ENCODE results near the gene PINK1.

Gene PINK1

DNA sequence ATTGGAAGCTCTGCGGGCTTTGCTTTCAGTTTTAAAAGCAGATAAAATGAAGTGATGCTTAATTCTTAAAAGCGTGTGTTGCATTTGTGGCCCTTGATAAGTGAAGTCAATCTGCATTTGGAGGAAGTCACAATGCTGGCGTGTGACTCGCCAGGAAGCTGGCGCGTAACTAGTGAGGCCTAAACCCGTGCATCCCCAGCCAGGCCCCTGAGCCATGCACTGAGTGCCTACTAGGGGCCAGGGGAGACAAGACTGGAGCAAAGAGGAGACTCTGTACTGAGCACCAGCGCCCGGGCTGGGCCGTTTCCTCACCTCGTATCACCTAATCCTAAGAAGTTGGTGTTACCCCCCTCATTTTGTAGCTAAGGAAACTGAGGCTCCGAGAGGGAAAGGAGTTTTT lies 32.5 kb downstream of the PINK1 start:
- Histone ChIP-seq H2AFZ (ENCODE audit: low read depth, low read length) (no peak overlapping the region), H3K4me3 (ENCODE audit: low read length) (no peak overlapping the region), H4K20me1 (ENCODE audit: insufficient read depth, low read length) (no peaks in the 10 kb centered on the region), H3K9ac (ENCODE audit: low read length) (no peak overlapping the region), H3K79me2 (ENCODE audit: low read length) (peaks cover 5% of the 10 kb centered on the region), H3K27ac (ENCODE audit: low read length) (no peak overlapping the region), H3K4me2 (ENCODE audit: low read length) (no peak overlapping the region), H3K36me3 (replicated peaks; ENCODE audit: low read depth, low read length) (no peaks in the 10 kb centered on the region), H3K4me1 (ENCODE audit: low read length) (no peaks in the 10 kb centered on the region; the same call in 1 of the 2 replicates), H3K27me3 (ENCODE audit: low read depth, low read length) (no peaks in the 10 kb centered on the region), H3K9me3 (ENCODE audit: insufficient read depth, low read length) (no peaks in the 10 kb centered on the region)
- no peak for TF ChIP-seq EZH2phosphoT487 (IDR thresholded peaks at IDR 0.05; ENCODE audit: low read depth)
- no peak for TF ChIP-seq CTCF (IDR thresholded peaks at IDR 0.05; ENCODE audit: low read depth, low read length)

- H3K9ac ChIP-seq (ENCODE audit: low read length) = no peak overlapping the region
- no peak overlapping the region for H2AFZ ChIP-seq (ENCODE audit: low read depth, low read length)
- no peak overlapping the region for H3K4me2 ChIP-seq (ENCODE audit: low read length)
- no peaks in the 10 kb centered on the region; the same call in 1 of the 2 replicates for H3K4me1 ChIP-seq (ENCODE audit: low read length)
- peaks cover under 1% of the 10 kb centered on the region for H3K79me2 ChIP-seq (ENCODE audit: low read length)
- no peaks in the 10 kb centered on the region for H3K36me3 ChIP-seq (replicated peaks; ENCODE audit: low read depth, low read length)
- no peaks in the 10 kb centered on the region for H4K20me1 ChIP-seq (ENCODE audit: insufficient read depth, low read length)
- H3K9me3 ChIP-seq (ENCODE audit: insufficient read depth, low read length) = no peaks in the 10 kb centered on the region
- H3K27me3 ChIP-seq (ENCODE audit: low read depth, low read length) = no peaks in the 10 kb centered on the region
- no peak overlapping the region for H3K27ac ChIP-seq (ENCODE audit: low read length)
- no peak overlapping the region for H3K4me3 ChIP-seq (ENCODE audit: low read length)
- TF ChIP-seq CTCF (IDR thresholded peaks at IDR 0.05; ENCODE audit: low read depth, low read length) = no peak
- TF ChIP-seq EZH2phosphoT487 (IDR thresholded peaks at IDR 0.05; ENCODE audit: low read depth) = no peak
Measured at GRCh38 chr1:20666146-20666545, 32.9 kb downstream of the PINK1 start.

DNA sequence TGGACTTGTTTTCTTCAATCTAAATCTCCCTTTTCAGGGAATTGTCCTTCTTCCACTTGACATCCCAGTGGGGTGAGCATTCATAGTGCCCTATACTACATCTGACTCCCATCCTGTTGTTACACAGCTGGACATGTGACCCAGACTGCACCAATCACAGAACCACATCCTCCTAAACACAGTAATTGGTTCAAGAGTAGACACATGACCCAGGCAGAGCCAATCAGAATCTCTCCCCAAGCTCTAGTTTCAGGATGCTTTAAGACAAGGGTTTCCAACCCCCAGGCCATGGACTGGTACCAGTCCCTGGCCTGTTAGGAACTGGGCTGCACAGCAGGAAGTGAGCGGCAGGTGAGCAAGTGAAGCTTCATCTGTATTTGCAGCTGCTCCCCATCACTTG lies 33.5 kb downstream of the PINK1 start:
- no peak overlapping the region for H2AFZ ChIP-seq (ENCODE audit: low read depth, low read length)
- TF ChIP-seq EZH2phosphoT487 (IDR thresholded peaks at IDR 0.05; ENCODE audit: low read depth) = no peak
- no peak for TF ChIP-seq CTCF (IDR thresholded peaks at IDR 0.05; ENCODE audit: low read depth, low read length)
- no peaks in the 10 kb centered on the region for H3K27me3 ChIP-seq (ENCODE audit: low read depth, low read length)
- no peak overlapping the region for H3K4me3 ChIP-seq (ENCODE audit: low read length)
- H3K79me2 ChIP-seq (ENCODE audit: low read length) = no peaks in the 10 kb centered on the region
- H3K36me3 ChIP-seq (replicated peaks; ENCODE audit: low read depth, low read length) = no peaks in the 10 kb centered on the region
- no peak overlapping the region for H3K4me2 ChIP-seq (ENCODE audit: low read length)
- H3K9ac ChIP-seq (ENCODE audit: low read length) = no peak overlapping the region
- H3K27ac ChIP-seq (ENCODE audit: low read length) = no peak overlapping the region
- no peaks in the 10 kb centered on the region for H3K9me3 ChIP-seq (ENCODE audit: insufficient read depth, low read length)
- no peaks in the 10 kb centered on the region for H4K20me1 ChIP-seq (ENCODE audit: insufficient read depth, low read length)
- no peaks in the 10 kb centered on the region; the same call in 1 of the 2 replicates for H3K4me1 ChIP-seq (ENCODE audit: low read length)

GRCh38 chr1:20668581-20668980 lies 35.3 kb downstream of the PINK1 start:
- no peaks in the 10 kb centered on the region for H3K79me2 ChIP-seq (ENCODE audit: low read length)
- no peak overlapping the region for H3K4me3 ChIP-seq (ENCODE audit: low read length)
- H3K9me3 ChIP-seq (ENCODE audit: insufficient read depth, low read length) = no peaks in the 10 kb centered on the region
- H4K20me1 ChIP-seq (ENCODE audit: insufficient read depth, low read length) = no peaks in the 10 kb centered on the region
- H3K36me3 ChIP-seq (replicated peaks; ENCODE audit: low read depth, low read length) = no peaks in the 10 kb centered on the region
- no peak overlapping the region for H3K27ac ChIP-seq (ENCODE audit: low read length)
- H3K27me3 ChIP-seq (ENCODE audit: low read depth, low read length) = no peaks in the 10 kb centered on the region
- TF ChIP-seq CTCF (IDR thresholded peaks at IDR 0.05; ENCODE audit: low read depth, low read length) (no peak), EZH2phosphoT487 (IDR thresholded peaks at IDR 0.05; ENCODE audit: low read depth) (no peak)
- H3K4me1 ChIP-seq (ENCODE audit: low read length) = no peaks in the 10 kb centered on the region
- no peak overlapping the region for H3K9ac ChIP-seq (ENCODE audit: low read length)
- no peak overlapping the region for H3K4me2 ChIP-seq (ENCODE audit: low read length)
- H2AFZ ChIP-seq (ENCODE audit: low read depth, low read length) = no peak overlapping the region
